Keratinocyte (primary cell): Measurements from ENCODE around the gene VAC14. TPM values are rescaled to one million over a fixed set of nuclear protein-coding genes. Genes with fewer than 3 reads are reported as not detected.

ENCODE experiments used
- DNase-seq: peaks from one replicate; pipeline ENCODE4 v3.0.0-alpha.2; 2011; ENCODE audit warnings: low read depth, missing footprints, low spot score
- FAIRE-seq: peaks from 2 replicates; lab custom pipeline; 2011; peaks lifted over from hg19 to GRCh38; lab: Jason Lieb, UNC
- H2AFZ ChIP-seq: 2 replicates; pipeline ENCODE4 v1.6.0; 2012; ENCODE audit warnings: low read length, control low read depth, inconsistent platforms; ENCODE audit not compliant: control insufficient read depth
- H3K27ac ChIP-seq: 2 replicates; pipeline ENCODE4 v1.5.1; 2011; ENCODE audit warnings: low read length; ENCODE audit not compliant: control insufficient read depth, insufficient read depth
- H3K27me3 ChIP-seq: 3 replicates; pipeline ENCODE4 v1.6.0; 2011; ENCODE audit warnings: low read length; ENCODE audit not compliant: control insufficient read depth, insufficient read depth; ENCODE audit errors: extremely low read depth
- H3K36me3 ChIP-seq, 2 experiments: 2 replicates in 1 of 2; 3 replicates in 1 of 2; pipeline ENCODE4 v1.5.1; 2011; ENCODE audit warnings: low read length in 2 of 2, mild to moderate bottlenecking in 1 of 2; ENCODE audit not compliant: control insufficient read depth in 2 of 2, insufficient read depth in 2 of 2; ENCODE audit errors: extremely low read depth in 1 of 2
- H3K4me1 ChIP-seq: 3 replicates; pipeline ENCODE4 v1.5.1; 2011; ENCODE audit warnings: low read length; ENCODE audit not compliant: control insufficient read depth, insufficient read depth; ENCODE audit errors: extremely low read depth
- H3K4me2 ChIP-seq: 3 replicates; pipeline ENCODE4 v1.6.0; 2011; ENCODE audit warnings: low read depth, low read length; ENCODE audit not compliant: control insufficient read depth, insufficient read depth; ENCODE audit errors: extremely low read depth
- H3K4me3 ChIP-seq, 3 experiments: fragments of 200-600 bp in 1 of 3; sonication (generic) in 1 of 3; 2 replicates in 2 of 3; 3 replicates in 1 of 3; pipeline ENCODE4 v1.5.1; 2011 to 2016; ENCODE audit warnings: low read length in 3 of 3, mild to moderate bottlenecking in 3 of 3, control low read depth in 2 of 3, inconsistent platforms in 1 of 3, low read depth in 1 of 3, mixed read lengths in 1 of 3, mixed run types in 1 of 3, moderate library complexity in 1 of 3; ENCODE audit not compliant: control insufficient read depth in 2 of 3, insufficient read depth in 2 of 3; ENCODE audit errors: extremely low read depth in 1 of 3
- H3K79me2 ChIP-seq: 2 replicates; pipeline ENCODE4 v1.6.0; 2012; ENCODE audit warnings: low read length; ENCODE audit not compliant: control insufficient read depth, insufficient read depth
- H3K9ac ChIP-seq: 3 replicates; pipeline ENCODE4 v1.6.0; 2011; ENCODE audit warnings: low read length; ENCODE audit not compliant: control insufficient read depth, insufficient read depth; ENCODE audit errors: extremely low read depth
- H3K9me1 ChIP-seq: 3 replicates; pipeline ENCODE4 v1.6.0; 2011; ENCODE audit warnings: low read length; ENCODE audit not compliant: control insufficient read depth, insufficient read depth; ENCODE audit errors: extremely low read depth
- H3K9me3 ChIP-seq: 2 replicates; pipeline ENCODE4 v1.5.1; 2012; ENCODE audit warnings: low read depth, low read length; ENCODE audit not compliant: control insufficient read depth
- H4K20me1 ChIP-seq: 3 replicates; pipeline ENCODE4 v1.6.0; 2011; ENCODE audit warnings: low read length; ENCODE audit not compliant: control insufficient read depth, insufficient read depth; ENCODE audit errors: extremely low read depth
- EZH2 ChIP-seq: IDR thresholded peaks from one replicate; pipeline ENCODE4 v1.6.1; 2012; ENCODE audit warnings: inconsistent platforms, mild to moderate bottlenecking, low read length, moderate library complexity
- dilution Hi-C: fragments of 300-500 bp; cut with MboI; formaldehyde crosslinking; loops from one replicate; pipeline ENCODE4 v1.7.0; 2020; ENCODE audit warnings: low sequenced_read_pairs; ENCODE audit not compliant: extremely low pct_ligation_motif_present
- polyA plus RNA-seq, 5 experiments: library from polyadenylated mRNA; depleted of rRNA in 3 of 5; stranded (reverse) in 3 of 5; stranded (forward) in 1 of 5; unstranded in 1 of 5; fragments of >200 nt; gene quantifications; 1 replicate in 1 of 5; 2 replicates in 3 of 5; 3 replicates in 1 of 5; pipeline versions ENCODE4 v1.2.1 to v1.2.3, GENCODE V29; 2011 to 2012; ENCODE audit warnings: missing spikeins in 2 of 5, low read depth in 1 of 5, low replicate concordance in 1 of 5
- TF ChIP-seq, protein P1 (sequence below), 3 experiments: IDR thresholded peaks in 1 of 3; conservative IDR thresholded peaks in 1 of 3; optimal IDR thresholded peaks in 1 of 3; 2 replicates in 2 of 3; 3 replicates in 1 of 3; pipeline versions ENCODE3 to v1.5.1; 2011; ENCODE audit warnings: low read length in 3 of 3, mild to moderate bottlenecking in 3 of 3, moderate library complexity in 2 of 3, control low read depth in 1 of 3, inconsistent platforms in 1 of 3; ENCODE audit not compliant: insufficient read depth in 2 of 3; ENCODE audit errors: extremely low read depth in 1 of 3

The VAC14 gene
- polyA plus RNA-seq, 1 donor (not counting 4 experiments of a cell fraction or from before 2014, with no cell fraction given), result 15.9 TPM

DNA sequence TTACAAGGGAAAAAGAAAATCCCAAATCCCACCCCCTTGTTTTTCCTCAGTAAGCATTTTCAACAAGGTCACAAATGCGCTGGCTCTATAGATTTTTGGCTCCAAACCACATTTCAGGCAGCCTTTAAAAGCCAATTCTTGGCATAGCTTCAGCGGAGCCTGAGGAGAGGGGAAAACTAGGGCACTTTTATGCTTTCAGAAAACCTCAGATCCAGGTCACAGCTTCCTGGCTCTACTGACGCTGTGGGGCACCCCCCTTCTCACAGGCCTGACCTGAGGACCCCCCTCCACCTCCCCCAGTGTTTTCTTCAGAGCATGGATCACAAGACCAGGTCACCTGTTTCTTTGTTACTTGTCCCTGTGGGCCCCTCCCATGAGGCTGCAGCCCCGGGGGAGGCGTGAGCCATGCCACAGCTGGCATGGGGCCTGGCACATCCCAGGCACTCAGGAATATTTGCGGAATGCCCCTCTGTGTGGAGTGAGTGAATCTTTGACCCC is 85.0 kb downstream of the VAC14 start:
- peak overlapping the region; percentile 65 for H3K4me2 ChIP-seq
- peak overlapping the region; percentile 83 for H3K27ac ChIP-seq
- peak overlapping the region; percentile 61 for H3K9ac ChIP-seq
- TF ChIP-seq, protein P1, sequence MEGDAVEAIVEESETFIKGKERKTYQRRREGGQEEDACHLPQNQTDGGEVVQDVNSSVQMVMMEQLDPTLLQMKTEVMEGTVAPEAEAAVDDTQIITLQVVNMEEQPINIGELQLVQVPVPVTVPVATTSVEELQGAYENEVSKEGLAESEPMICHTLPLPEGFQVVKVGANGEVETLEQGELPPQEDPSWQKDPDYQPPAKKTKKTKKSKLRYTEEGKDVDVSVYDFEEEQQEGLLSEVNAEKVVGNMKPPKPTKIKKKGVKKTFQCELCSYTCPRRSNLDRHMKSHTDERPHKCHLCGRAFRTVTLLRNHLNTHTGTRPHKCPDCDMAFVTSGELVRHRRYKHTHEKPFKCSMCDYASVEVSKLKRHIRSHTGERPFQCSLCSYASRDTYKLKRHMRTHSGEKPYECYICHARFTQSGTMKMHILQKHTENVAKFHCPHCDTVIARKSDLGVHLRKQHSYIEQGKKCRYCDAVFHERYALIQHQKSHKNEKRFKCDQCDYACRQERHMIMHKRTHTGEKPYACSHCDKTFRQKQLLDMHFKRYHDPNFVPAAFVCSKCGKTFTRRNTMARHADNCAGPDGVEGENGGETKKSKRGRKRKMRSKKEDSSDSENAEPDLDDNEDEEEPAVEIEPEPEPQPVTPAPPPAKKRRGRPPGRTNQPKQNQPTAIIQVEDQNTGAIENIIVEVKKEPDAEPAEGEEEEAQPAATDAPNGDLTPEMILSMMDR (optimal IDR thresholded peaks at IDR 0.05 in 1 of 3, IDR thresholded peaks at IDR 0.05 in 1 of 3, conservative IDR thresholded peaks at IDR 0.05 in 1 of 3; ENCODE audit: extremely low read depth in 1 of 3, insufficient read depth in 2 of 3, low read length in 3 of 3), result no peak
- TF ChIP-seq EZH2, result no peak
- dilution Hi-C loops, result no loop called here
- no peak for DNase-seq
- no peak for FAIRE-seq
- no peaks in the 10 kb centered on the region for H4K20me1 ChIP-seq
- H3K9me1 ChIP-seq, result no peaks in the 10 kb centered on the region
- no peaks in the 10 kb centered on the region for H3K27me3 ChIP-seq
- no peaks in the 10 kb centered on the region for H3K79me2 ChIP-seq
- peaks cover 30% of the 10 kb centered on the region for H3K4me1 ChIP-seq
- no peaks in the 10 kb centered on the region for H3K9me3 ChIP-seq
- H3K4me3 ChIP-seq, result no peak overlapping the region
- H2AFZ ChIP-seq, result no peak overlapping the region
- H3K36me3 ChIP-seq, result no peaks in the 10 kb centered on the region

- dilution Hi-C loops, result no loop called here
- H4K20me1 ChIP-seq, result no peaks in the 10 kb centered on the region
- DNase-seq (peak; percentile 100), FAIRE-seq (peak; percentile 96)
- peak overlapping the region; percentile 65 for H3K4me2 ChIP-seq
- H3K27me3 ChIP-seq, result no peaks in the 10 kb centered on the region
- H3K9ac ChIP-seq, result peak overlapping the region; percentile 72
- TF ChIP-seq, protein P1 (optimal IDR thresholded peaks at IDR 0.05 in 1 of 3, IDR thresholded peaks at IDR 0.05 in 1 of 3, conservative IDR thresholded peaks at IDR 0.05 in 1 of 3; ENCODE audit: extremely low read depth in 1 of 3, insufficient read depth in 2 of 3, low read length in 3 of 3), result peak; percentile 18 to 49 (median 33)
- TF ChIP-seq EZH2, result no peak
- H3K9me3 ChIP-seq, result no peaks in the 10 kb centered on the region
- H3K9me1 ChIP-seq, result no peaks in the 10 kb centered on the region
- H3K36me3 ChIP-seq, result no peaks in the 10 kb centered on the region
- H2AFZ ChIP-seq, result no peak overlapping the region
- no peaks in the 10 kb centered on the region for H3K79me2 ChIP-seq
- peaks cover 30% of the 10 kb centered on the region for H3K4me1 ChIP-seq
- peak overlapping the region; percentile 83 for H3K27ac ChIP-seq
- peak overlapping the region in 1 of 3 experiments; percentile 23 for H3K4me3 ChIP-seq
Observed at GRCh38 chr16:70715055-70715858, 85.7 kb downstream of the VAC14 start.
